H9 (cell line): ENCODE results near the gene KLHL22. TPM values are rescaled to one million over a fixed set of nuclear protein-coding genes. Genes with fewer than 3 reads are reported as not detected.
A peak's percentile ranks its signal among the peaks of the same experiment; 100 is the strongest.

Experiments
- DNase-seq: peaks from one replicate; pipeline ENCODE4 v3.0.0-alpha.2; 2017
- H2AFZ ChIP-seq: one replicate; pipeline ENCODE4 v1.6.1; 2013; ENCODE audit warnings: mild to moderate bottlenecking, low read length, control low read depth, moderate library complexity
- H2AK5ac ChIP-seq: 2 replicates; pipeline ENCODE4 v1.6.1; 2013; ENCODE audit warnings: low read length, control low read depth, mixed read lengths; ENCODE audit not compliant: insufficient read length
- H2BK120ac ChIP-seq: one replicate; pipeline ENCODE4 v1.6.1; 2013; ENCODE audit warnings: low read depth, mild to moderate bottlenecking, low read length, control low read depth, inconsistent platforms; ENCODE audit not compliant: poor library complexity, severe bottlenecking
- H2BK12ac ChIP-seq: 2 replicates; pipeline ENCODE4 v1.6.1; 2013; ENCODE audit warnings: low read length, control low read depth, mixed read lengths, low read depth; ENCODE audit not compliant: insufficient read length
- H2BK15ac ChIP-seq: 2 replicates; pipeline ENCODE4 v1.6.1; 2013; ENCODE audit warnings: low read depth, low read length, control low read depth
- H2BK20ac ChIP-seq: one replicate; pipeline ENCODE4 v1.6.1; 2013; ENCODE audit warnings: low read depth, mild to moderate bottlenecking, low read length, control low read depth, inconsistent platforms; ENCODE audit not compliant: poor library complexity, severe bottlenecking
- H2BK5ac ChIP-seq: 2 replicates; pipeline ENCODE4 v1.6.1; 2013; ENCODE audit warnings: low read length, control low read depth, mixed read lengths; ENCODE audit not compliant: insufficient read length
- H3K14ac ChIP-seq: 2 replicates; pipeline ENCODE4 v1.6.1; 2013; ENCODE audit warnings: low read length, control low read depth; ENCODE audit not compliant: insufficient read depth
- H3K18ac ChIP-seq: 2 replicates; pipeline ENCODE4 v1.6.1; 2013; ENCODE audit warnings: low read depth, mild to moderate bottlenecking, mixed read lengths, low read length, control low read depth; ENCODE audit not compliant: insufficient read length
- H3K23ac ChIP-seq: 2 replicates; pipeline ENCODE4 v1.6.1; 2013; ENCODE audit warnings: low read length, control low read depth, mixed read lengths, low read depth; ENCODE audit not compliant: insufficient read length
- H3K23me2 ChIP-seq: 2 replicates; pipeline ENCODE4 v1.6.1; 2013; ENCODE audit warnings: low read depth, mild to moderate bottlenecking, mixed read lengths, low read length, control low read depth; ENCODE audit not compliant: insufficient read length, poor library complexity, severe bottlenecking
- H3K27ac ChIP-seq: 2 replicates; pipeline ENCODE4 v1.5.1; 2013; ENCODE audit warnings: low read length, control low read depth, mixed read lengths, low read depth; ENCODE audit not compliant: insufficient read length
- H3K27me3 ChIP-seq: 2 replicates; pipeline ENCODE4 v1.6.1; 2013; ENCODE audit warnings: low read length, control low read depth, inconsistent platforms; ENCODE audit not compliant: insufficient read depth
- H3K4ac ChIP-seq: 2 replicates; pipeline ENCODE4 v1.6.1; 2013; ENCODE audit warnings: low read depth, mild to moderate bottlenecking, control low read depth, inconsistent platforms, low read length, moderate library complexity
- H3K4me1 ChIP-seq: 2 replicates; pipeline ENCODE4 v1.6.1; 2013; ENCODE audit warnings: low read length, control low read depth, inconsistent platforms; ENCODE audit not compliant: insufficient read depth
- H3K4me2 ChIP-seq: 2 replicates; pipeline ENCODE4 v1.6.1; 2013; ENCODE audit warnings: low read length, control low read depth, mixed read lengths; ENCODE audit not compliant: insufficient read length, insufficient read depth
- H3K56ac ChIP-seq: 2 replicates; pipeline ENCODE4 v1.6.1; 2013; ENCODE audit warnings: low read depth, mild to moderate bottlenecking, mixed read lengths, low read length, control low read depth; ENCODE audit not compliant: insufficient read length
- H3K79me1 ChIP-seq: 2 replicates; pipeline ENCODE4 v1.6.1; 2013; ENCODE audit warnings: low read depth, mild to moderate bottlenecking, moderate library complexity, low read length, control low read depth, inconsistent platforms; ENCODE audit not compliant: insufficient read depth, poor library complexity, severe bottlenecking
- H3K79me2 ChIP-seq: 2 replicates; pipeline ENCODE4 v1.6.1; 2013; ENCODE audit warnings: low read length, control low read depth, inconsistent platforms; ENCODE audit not compliant: insufficient read depth
- H3K9ac ChIP-seq: 2 replicates; pipeline ENCODE4 v1.6.1; 2013; ENCODE audit warnings: low read length, control low read depth, mixed read lengths; ENCODE audit not compliant: insufficient read length; ENCODE audit errors: extremely low read depth
- H3K9me3 ChIP-seq: one replicate; pipeline ENCODE4 v1.6.1; 2013; ENCODE audit warnings: low read depth, low read length, inconsistent platforms; ENCODE audit not compliant: control insufficient read depth
- H3T11ph ChIP-seq: one replicate; pipeline ENCODE4 v1.6.1; 2013; ENCODE audit warnings: mild to moderate bottlenecking, low read length, control low read depth, inconsistent platforms
- H4K20me1 ChIP-seq: one replicate; pipeline ENCODE4 v1.6.1; 2013; ENCODE audit not compliant: control insufficient read depth, insufficient read length, insufficient read depth
- H4K5ac ChIP-seq: 2 replicates; pipeline ENCODE4 v1.6.1; 2013; ENCODE audit warnings: low read depth, mild to moderate bottlenecking, mixed read lengths, low read length, control low read depth; ENCODE audit not compliant: insufficient read length
- H4K8ac ChIP-seq: replicated peaks from 2 replicates; pipeline ENCODE4 v1.6.1; 2013; ENCODE audit warnings: low read length, control low read depth, mixed read lengths, low read depth; ENCODE audit not compliant: insufficient read length
- H4K91ac ChIP-seq: 2 replicates; pipeline ENCODE4 v1.6.1; 2013; ENCODE audit warnings: low read depth, mild to moderate bottlenecking, moderate library complexity, mixed read lengths, low read length, control low read depth; ENCODE audit not compliant: insufficient read length
- H3K27ac Mint-ChIP-seq, 3 experiments: 2 replicates in 2 of 3; 3 replicates in 1 of 3; pipeline ENCODE4 v1.8.0; 2020 to 2021; ENCODE audit warnings: mixed read lengths in 3 of 3, mild to moderate bottlenecking in 1 of 3, moderate library complexity in 1 of 3
- H3K27me3 Mint-ChIP-seq: 2 replicates; pipeline ENCODE4 v1.8.0; 2021; ENCODE audit warnings: low read depth, mild to moderate bottlenecking, moderate library complexity, mixed read lengths
- H3K36me3 Mint-ChIP-seq, 3 experiments: 2 replicates in 2 of 3; 3 replicates in 1 of 3; pipeline ENCODE4 v1.8.0; 2020 to 2021; ENCODE audit warnings: low read depth in 3 of 3, mixed read lengths in 3 of 3; ENCODE audit not compliant: insufficient read depth in 1 of 3
- H3K4me1 Mint-ChIP-seq, 2 experiments: 2 replicates each; pipeline ENCODE4 v1.8.0; 2020; ENCODE audit warnings: mixed read lengths in 2 of 2
- H3K4me3 Mint-ChIP-seq, 2 experiments: 2 replicates in 1 of 2; 3 replicates in 1 of 2; pipeline ENCODE4 v1.8.0; 2020 to 2021; ENCODE audit warnings: mild to moderate bottlenecking in 2 of 2, mixed read lengths in 2 of 2, moderate library complexity in 1 of 2
- H3K9me3 Mint-ChIP-seq, 2 experiments: 2 replicates in 1 of 2; 3 replicates in 1 of 2; pipeline ENCODE4 v1.8.0; 2020; ENCODE audit warnings: mild to moderate bottlenecking in 2 of 2, mixed read lengths in 2 of 2, moderate library complexity in 1 of 2
- CTCF ChIP-seq: fragments of 200-600 bp; sonication (generic); conservative IDR thresholded peaks from 3 replicates; pipeline ENCODE4 v1.8.0; 2021; ENCODE audit warnings: antibody characterized with exemption, mild to moderate bottlenecking
- WGBS: extraction: QIAGEN DNeasy Blood & Tissue Kit; methylation state at CpG from one replicate; pipeline ENCODE4 v1.1.7; 2013; ENCODE audit warnings: missing lambda C conversion rate, low lambda C conversion rate, mixed read lengths; ENCODE audit not compliant: insufficient read length; ENCODE audit errors: extremely low coverage; 5-methylcytosine and 5-hydroxymethylcytosine counted together
- total RNA-seq: library from RNA; stranded (reverse); gene quantifications from 2 replicates; pipeline ENCODE4 v1.2.1, GENCODE V29; 2021

Gene KLHL22
- total RNA-seq, 1 experiment from 2014 or later, result 11.9 TPM

GRCh38 chr22:20514658-20515406, 19.2 kb upstream of the KLHL22 start:
- no peak overlapping the region for H3T11ph ChIP-seq
- H3K4ac ChIP-seq, result no peak overlapping the region
- H2AFZ ChIP-seq, result no peak overlapping the region
- no peak overlapping the region for H3K27ac ChIP-seq
- no CpG with 5 or more reads among the region's 6 CpGs for WGBS
- no peak overlapping the region for H3K4me3 Mint-ChIP-seq
- H3K4me1 ChIP-seq, result no peaks in the 10 kb centered on the region; the same call in 1 of the 2 replicates
- H3K23ac ChIP-seq, result no peak overlapping the region
- peaks cover 2 to 27% (median 13%) of the 10 kb centered on the region in 3 experiments; a peak in 5 of 7 replicates for H3K36me3 Mint-ChIP-seq
- no peak for TF ChIP-seq CTCF
- no peak for DNase-seq
- H4K20me1 ChIP-seq, result no peaks in the 10 kb centered on the region
- no peak overlapping the region for H3K56ac ChIP-seq
- H3K23me2 ChIP-seq, result no peaks in the 10 kb centered on the region
- no peaks in the 10 kb centered on the region for H3K9me3 ChIP-seq
- no peak overlapping the region for H2BK15ac ChIP-seq
- peaks cover 4% of the 10 kb centered on the region for H3K79me1 ChIP-seq
- H2BK120ac ChIP-seq, result no peak overlapping the region
- no peak overlapping the region for H3K18ac ChIP-seq
- H2BK20ac ChIP-seq, result no peak overlapping the region
- peaks cover 16 to 20% of the 10 kb centered on the region in 2 experiments for H3K4me1 Mint-ChIP-seq
- no peak overlapping the region for H2AK5ac ChIP-seq
- H3K27me3 Mint-ChIP-seq, result no peaks in the 10 kb centered on the region
- peak overlapping the region in 1 of 3 experiments; percentile 48; a peak in 1 of 7 replicates for H3K27ac Mint-ChIP-seq
- peaks cover 24% of the 10 kb centered on the region; the same call in 1 of the 2 replicates for H3K79me2 ChIP-seq
- no peak overlapping the region for H4K5ac ChIP-seq
- H3K27me3 ChIP-seq, result no peaks in the 10 kb centered on the region
- H3K9ac ChIP-seq, result no peak overlapping the region
- H2BK5ac ChIP-seq, result no peak overlapping the region
- no peaks in the 10 kb centered on the region; a peak in 1 of 5 replicates for H3K9me3 Mint-ChIP-seq
- H3K14ac ChIP-seq, result no peak overlapping the region; the same call in 1 of the 2 replicates
- H3K4me2 ChIP-seq, result no peak overlapping the region
- no peak overlapping the region for H2BK12ac ChIP-seq
- H4K8ac ChIP-seq, result no peak overlapping the region
- H4K91ac ChIP-seq, result no peak overlapping the region
